ENCODE results near the gene TMEM248.
"Not testable (repeated sequence)": the region's sequence is repeated elsewhere in the genome, so short reads cannot be mapped to it uniquely, and the experiment has no call there.

TMEM248 gene

GRCh38 chr7:66920769-66921395, at the start of gene TMEM248:
Gene TMEM248 (plus strand): TSS chr7:66921225. CDS start chr7:66941866, 20,641 bp downstream.
- DNase-seq, result peak; percentile 94 to 95

- no peak for DNase-seq
Observed at GRCh38 chr7:66873476-66873875, 47.5 kb upstream of the TMEM248 start.

GRCh38 chr7:66877577-66878300, 43.3 kb upstream of the TMEM248 start:
- no peak for DNase-seq

- not testable (repeated sequence) for DNase-seq
Observed at GRCh38 chr7:66878301-66878685, 42.7 kb upstream of the TMEM248 start.

- DNase-seq, result no peak
Observed at GRCh38 chr7:66880053-66880452, 41.0 kb upstream of the TMEM248 start.

GRCh38 chr7:66880577-66880976, 40.4 kb upstream of the TMEM248 start:
- not testable (repeated sequence) for DNase-seq

- DNase-seq, result peak in 1 of 2 experiments; percentile 30
Observed at GRCh38 chr7:66883716-66884115, 37.3 kb upstream of the TMEM248 start.

GRCh38 chr7:66884556-66884955, 36.5 kb upstream of the TMEM248 start:
- peak in 1 of 2 experiments; percentile 30 for DNase-seq

- peak in 1 of 2 experiments; percentile 26 for DNase-seq
Observed at GRCh38 chr7:66886152-66886551, 34.9 kb upstream of the TMEM248 start.

GRCh38 chr7:66888223-66888622, 32.8 kb upstream of the TMEM248 start:
- DNase-seq, result not testable (repeated sequence)

GRCh38 chr7:66894463-66895080, 26.5 kb upstream of the TMEM248 start:
- DNase-seq, result peak in 1 of 2 experiments; percentile 25

- DNase-seq, result no peak
Observed at GRCh38 chr7:66896441-66896840, 24.6 kb upstream of the TMEM248 start.

- DNase-seq, result no peak
Observed at GRCh38 chr7:66899552-66900280, 21.3 kb upstream of the TMEM248 start.

- no peak for DNase-seq
Observed at GRCh38 chr7:66901941-66902843, 18.8 kb upstream of the TMEM248 start.

- no peak for DNase-seq
Observed at GRCh38 chr7:66902844-66903180, 18.2 kb upstream of the TMEM248 start.

- DNase-seq, result no peak
Observed at GRCh38 chr7:66903360-66904062, 17.5 kb upstream of the TMEM248 start.

- DNase-seq, result no peak
Observed at GRCh38 chr7:66904063-66904593, 16.9 kb upstream of the TMEM248 start.

- DNase-seq, result no peak
Observed at GRCh38 chr7:66905278-66905677, 15.7 kb upstream of the TMEM248 start.

GRCh38 chr7:66905689-66906088, 15.3 kb upstream of the TMEM248 start:
- no peak for DNase-seq

- no peak for DNase-seq
Observed at GRCh38 chr7:66907731-66908130, 13.3 kb upstream of the TMEM248 start.

GRCh38 chr7:66908598-66908997, 12.4 kb upstream of the TMEM248 start:
- not testable (repeated sequence) for DNase-seq
